GM10847 (cell line): ENCODE data around the gene ALG11.

Experiments used
- POLR2A ChIP-seq: IDR thresholded peaks from 2 replicates; pipeline ENCODE4 v1.6.1; 2011; ENCODE audit not compliant: insufficient read length; ENCODE audit errors: extremely low read depth

ALG11 gene

DNA sequence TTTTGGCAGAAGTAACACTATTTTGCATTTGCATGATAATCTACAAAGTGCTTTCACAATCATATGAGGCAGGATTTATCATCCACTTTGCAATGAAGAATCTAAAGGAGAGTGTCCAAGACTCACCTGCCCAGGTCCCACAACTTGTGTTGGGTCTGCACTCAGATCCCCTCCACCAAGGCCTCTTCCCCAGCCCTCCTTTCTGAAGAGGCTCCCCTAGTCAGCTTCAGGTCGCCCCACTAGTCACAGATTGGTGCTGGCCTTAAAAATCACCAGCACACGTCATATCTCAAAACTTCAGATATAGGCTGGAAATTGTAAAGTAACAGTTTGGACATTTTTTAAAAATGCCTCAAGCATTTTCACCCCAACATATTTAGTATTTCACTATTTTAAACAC lies 18.5 kb upstream of the ALG11 start:
- TF ChIP-seq POLR2A, result no peak

- no peak for TF ChIP-seq POLR2A
Observed at GRCh38 chr13:51995677-51996551, 16.3 kb upstream of the ALG11 start.

DNA sequence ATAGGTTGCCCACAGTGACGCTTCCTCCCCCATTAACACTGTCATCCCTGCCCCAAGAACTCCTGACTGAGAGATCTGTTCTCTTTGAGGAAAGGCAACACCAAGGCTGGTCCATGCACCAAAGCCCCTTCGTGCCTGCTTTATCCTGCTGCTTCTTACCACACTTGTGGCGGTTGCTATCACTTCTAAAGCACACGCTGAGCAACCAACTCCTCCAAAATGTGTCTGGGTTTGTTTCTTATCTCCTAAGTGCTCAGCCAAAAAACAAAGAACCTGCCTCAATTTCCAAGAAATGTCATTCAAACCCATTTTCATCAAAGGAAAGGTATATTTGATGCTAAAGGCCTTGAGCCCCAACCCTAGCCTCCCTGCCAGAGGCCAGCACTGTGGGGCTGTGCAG lies 15.6 kb upstream of the ALG11 start:
- TF ChIP-seq POLR2A, result no peak

- TF ChIP-seq POLR2A, result no peak
Observed at GRCh38 chr13:51997186-51997585, 15.0 kb upstream of the ALG11 start.

- no peak for TF ChIP-seq POLR2A
Observed at GRCh38 chr13:51997641-51998330, 14.4 kb upstream of the ALG11 start.

- TF ChIP-seq POLR2A, result no peak
Observed at GRCh38 chr13:51998723-51999509, 13.3 kb upstream of the ALG11 start.

GRCh38 chr13:51999510-51999911 lies 12.7 kb upstream of the ALG11 start:
- TF ChIP-seq POLR2A, result no peak

DNA sequence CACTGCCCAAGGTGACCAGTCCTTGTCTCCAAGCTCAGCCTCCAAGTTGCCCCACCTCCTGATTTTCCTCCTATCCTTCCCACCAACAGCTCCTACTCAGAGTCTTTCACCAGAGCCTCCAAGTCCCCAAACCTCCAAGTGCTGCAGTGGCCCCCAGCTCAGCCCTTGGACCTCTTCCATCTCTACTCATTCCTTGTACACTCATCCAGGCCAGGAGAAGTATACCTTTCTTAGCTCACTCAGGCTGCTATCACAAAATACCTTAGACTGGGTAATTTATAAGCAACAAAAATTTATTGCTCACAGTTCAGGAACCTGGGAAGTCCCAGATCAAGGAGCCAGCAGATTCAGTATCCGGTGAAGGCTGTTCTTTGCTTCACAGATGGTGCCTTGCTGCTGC lies 12.3 kb upstream of the ALG11 start:
- TF ChIP-seq POLR2A, result no peak

- no peak for TF ChIP-seq POLR2A
Observed at GRCh38 chr13:52001120-52001731, 11.0 kb upstream of the ALG11 start.

DNA sequence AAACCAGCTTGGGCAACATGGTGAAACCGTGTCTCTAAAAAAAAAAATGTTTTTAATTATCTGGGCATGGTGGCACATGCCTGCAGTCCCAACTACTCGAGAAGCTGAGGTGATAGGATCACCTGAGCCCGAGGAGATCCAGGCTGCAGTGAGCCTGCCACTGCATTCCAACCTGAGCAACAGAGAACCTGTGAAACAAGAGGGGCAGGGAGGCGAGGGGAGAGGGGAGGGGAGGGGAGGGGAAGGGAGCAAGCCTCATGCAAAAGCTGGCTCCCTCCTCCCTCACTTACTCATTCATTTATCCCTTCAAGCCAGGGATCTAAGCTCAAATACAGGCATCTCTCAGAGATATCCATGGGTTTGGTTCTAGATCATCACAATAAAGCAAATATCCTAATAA lies 9.8 kb upstream of the ALG11 start:
- no peak for TF ChIP-seq POLR2A

GRCh38 chr13:52003541-52003940 lies 8.7 kb upstream of the ALG11 start:
- TF ChIP-seq POLR2A, result no peak

DNA sequence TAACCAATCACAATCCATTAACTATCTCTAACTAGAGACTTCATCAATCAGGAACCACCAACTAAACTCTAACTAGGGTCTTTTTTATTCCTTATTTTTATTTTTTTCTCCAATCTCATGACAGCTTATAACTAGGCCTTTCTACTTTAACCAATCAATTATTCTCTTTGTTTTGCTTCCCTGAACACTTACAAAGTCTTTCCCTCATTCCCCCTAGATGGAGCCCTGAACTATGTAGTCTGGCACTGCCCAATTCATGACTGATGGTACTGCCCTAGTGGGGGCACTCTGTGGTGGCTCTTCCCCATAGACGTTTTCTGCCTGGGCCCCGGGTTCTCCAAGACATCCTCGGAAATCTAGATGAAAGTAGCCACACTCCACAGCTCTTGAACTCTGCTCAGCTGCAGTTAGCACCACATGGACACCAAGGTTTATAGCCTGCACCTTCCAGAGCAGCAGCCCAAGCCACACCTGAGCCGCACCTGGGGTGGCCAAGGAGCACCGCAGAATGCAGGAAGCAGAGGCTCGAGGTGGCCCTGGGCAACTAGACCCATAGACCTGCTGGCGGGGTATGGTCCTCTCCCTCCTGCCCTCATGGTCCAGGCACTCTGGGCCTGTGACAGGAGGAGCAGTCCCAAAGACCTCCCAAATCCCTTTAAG lies 7.6 kb upstream of the ALG11 start:
- no peak for TF ChIP-seq POLR2A

DNA sequence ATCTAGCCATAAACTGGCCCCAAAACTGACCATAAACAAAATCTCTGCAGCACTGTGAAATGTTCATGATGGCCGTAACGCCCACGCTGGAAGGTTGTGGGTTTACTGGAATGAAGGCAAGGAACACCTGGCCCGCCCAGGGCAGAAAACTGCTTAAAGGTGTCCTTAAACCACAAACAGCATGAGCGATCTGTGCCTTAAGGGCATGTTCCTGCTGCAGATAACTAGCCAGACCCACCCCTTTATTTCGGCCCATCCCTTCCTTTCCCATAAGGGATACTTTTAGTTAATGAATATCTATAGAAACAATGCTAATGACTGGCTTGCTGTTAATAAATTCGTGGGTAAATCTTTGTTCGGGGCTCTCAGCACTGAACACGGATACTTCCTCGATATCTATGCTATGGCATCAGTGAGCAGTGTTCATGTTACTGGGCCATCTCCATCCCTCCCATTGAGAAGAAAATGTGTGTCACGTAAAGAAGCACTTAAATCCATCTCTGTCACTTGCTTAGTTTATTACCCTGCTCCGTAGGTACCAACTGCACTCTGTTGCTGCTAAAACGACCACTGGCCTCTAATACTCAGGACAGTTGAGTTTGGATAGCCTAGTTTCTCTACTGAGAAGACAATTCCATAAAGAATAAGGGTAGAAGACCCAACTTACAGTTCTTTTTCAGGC lies 6.2 kb upstream of the ALG11 start:
- TF ChIP-seq POLR2A, result no peak

DNA sequence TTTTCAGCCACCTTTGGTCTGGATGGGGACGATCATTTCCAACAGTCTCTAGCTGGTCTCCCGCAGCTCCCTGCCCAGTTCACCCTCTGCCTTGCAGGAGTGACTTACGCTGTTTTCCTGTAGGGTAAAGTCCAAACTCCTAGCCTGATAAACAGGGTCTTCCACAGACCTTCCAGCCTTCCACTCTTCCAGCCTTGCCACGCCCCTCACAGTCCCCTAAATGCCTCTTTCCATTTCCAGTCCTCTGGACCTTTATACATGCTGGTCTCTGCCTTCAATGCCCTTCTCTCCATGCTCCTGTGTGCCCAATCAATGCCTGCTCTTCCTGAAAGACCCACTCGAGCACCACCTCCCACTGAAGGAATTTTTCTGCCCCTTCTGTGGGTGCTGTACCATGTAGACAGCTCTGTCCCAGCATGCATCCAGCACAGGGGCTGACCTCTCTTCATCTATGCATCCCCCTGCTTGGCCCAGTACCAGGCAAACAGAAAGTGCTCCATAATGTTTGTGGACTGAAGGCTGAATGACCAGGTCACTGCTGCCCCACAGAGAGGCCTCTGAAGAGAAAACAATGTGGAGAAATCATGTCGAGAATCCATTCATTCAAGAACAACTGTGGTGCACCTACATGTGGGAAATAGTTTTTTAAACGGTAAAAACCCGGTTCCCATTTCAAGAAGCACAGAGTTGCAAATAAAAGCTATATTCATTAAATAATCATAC lies 5.5 kb upstream of the ALG11 start:
- TF ChIP-seq POLR2A, result no peak
